NCI-H2227 (cell line): ENCODE data around the gene KCNE2.

Experiments used
- DNase-seq: peaks from one replicate; lab custom pipeline; 2025; ENCODE audit not compliant: unreplicated experiment; lab: John Stamatoyannopoulos, UW

KCNE2 gene, protein sequence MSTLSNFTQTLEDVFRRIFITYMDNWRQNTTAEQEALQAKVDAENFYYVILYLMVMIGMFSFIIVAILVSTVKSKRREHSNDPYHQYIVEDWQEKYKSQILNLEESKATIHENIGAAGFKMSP

DNA sequence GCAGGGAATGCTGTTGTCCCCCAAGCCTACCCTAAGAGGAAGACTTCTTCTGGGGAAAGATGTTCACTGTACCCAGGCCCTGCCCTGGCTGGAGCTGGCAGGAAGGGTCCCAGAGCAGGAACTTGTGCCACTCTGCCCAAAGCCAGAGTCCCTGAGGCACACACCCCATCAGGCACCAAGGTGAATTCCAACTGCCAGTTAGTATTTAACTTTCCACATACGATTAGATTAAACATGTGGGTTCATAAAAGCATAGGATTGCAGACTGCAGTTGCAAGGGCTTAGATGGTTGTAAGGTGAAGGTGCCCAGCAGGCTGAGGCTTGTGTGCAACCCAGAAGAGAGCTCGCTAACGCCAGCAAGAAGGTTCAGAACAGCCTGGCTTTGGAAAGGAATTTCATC is at the start of gene KCNE2:
TSS of gene KCNE2 (plus strand) at position 274 of the 400 bp plus-strand sequence. CDS start 6,473 bp downstream, outside the sequence.
- DNase-seq, result no peak

DNA sequence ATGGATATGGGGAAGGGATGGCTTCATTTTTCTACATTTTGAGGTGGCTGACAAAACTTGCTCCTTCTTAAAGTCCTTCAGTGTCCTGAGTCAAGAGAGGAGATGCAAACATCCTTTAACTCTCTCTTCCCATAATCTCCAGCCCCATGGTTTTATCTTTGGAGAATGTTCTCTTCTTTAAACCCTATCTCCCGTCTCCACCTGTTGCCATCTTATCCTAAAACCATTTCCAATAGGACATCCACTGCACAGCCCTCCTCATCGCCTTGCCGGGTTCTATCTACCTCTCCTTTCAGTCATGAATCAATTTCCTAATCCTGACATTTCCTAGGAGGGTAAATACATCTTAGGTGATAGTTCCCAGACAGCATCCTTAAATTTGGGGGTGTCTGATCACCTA is 44.2 kb upstream of the KCNE2 start:
- no peak for DNase-seq

DNA sequence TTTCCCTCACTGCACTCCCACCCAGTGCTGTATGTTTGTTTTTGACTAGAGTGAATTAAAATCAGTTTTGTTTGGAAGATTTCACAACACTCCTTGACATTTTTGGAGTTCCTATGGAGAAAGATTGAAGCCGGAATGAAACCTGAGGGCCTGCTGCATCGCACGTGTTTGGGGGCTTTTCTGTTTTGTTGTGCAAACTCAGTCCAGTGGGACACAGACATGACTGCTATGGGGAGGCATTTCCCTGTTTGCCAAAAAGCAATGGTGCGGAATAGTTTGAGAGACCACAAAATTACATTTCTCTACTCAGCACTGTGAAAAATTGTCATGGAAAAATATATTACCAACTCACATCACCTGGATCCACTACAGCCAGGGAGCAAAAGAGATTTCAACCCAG is 43.8 kb upstream of the KCNE2 start:
- DNase-seq, result no peak

DNA sequence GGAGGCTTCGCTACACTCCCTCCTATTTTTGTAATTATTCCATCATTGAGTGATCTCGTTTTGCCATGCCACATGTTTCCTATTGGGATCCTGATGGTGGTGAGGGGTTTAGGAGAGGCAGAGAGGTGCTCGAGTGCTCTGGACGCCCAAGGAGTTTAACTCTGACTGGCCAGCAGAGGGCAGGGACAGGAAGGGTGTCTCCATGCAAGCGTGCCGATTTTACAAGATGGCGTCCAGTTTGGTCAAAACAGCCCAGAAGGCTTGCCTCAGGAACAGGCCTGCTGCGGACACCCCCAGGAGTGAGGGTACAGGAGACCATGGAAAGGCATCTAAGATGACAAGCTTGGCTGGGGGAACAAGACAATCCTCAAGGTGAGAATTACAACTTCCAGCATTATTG is 33.8 kb upstream of the KCNE2 start:
- no peak for DNase-seq

DNA sequence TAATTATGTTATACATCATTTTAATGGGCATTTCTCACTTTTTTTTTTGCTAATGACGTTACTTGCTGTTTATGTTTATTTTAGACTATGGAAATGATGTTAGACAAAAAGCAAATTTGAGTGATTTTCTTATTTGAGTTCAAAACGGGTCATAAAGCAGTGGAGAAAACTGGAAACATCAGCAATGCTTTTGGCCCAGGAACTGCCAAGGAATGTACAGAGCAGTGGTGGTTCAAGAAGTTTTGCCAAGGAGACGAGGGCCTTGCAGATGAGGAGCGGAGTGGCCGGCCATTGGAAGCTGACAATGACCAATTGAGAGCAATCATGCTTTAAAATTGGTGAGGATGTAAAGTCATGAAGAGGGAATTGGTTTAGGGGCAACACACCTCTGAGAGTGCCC is 32.1 kb upstream of the KCNE2 start:
- no peak for DNase-seq

DNA sequence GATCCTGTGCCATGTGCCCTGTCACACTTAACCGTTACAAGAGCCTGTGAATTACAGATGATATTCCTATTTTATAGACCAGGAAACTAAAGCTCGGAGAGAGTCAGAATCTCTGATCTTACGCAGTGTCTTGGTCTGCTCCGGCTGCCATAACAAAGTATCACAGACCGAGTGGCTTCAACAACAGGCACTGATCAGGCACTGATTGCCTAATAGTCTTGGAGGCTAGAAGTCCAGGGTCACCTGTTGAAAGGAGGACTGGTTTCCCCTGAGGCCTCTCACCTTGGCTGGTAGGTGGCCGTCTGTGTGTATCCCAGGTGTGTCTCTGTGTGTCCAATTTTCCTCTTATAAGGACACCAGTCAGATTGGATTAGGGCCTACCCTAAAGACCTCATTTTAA is 31.5 kb upstream of the KCNE2 start:
- no peak for DNase-seq

DNA sequence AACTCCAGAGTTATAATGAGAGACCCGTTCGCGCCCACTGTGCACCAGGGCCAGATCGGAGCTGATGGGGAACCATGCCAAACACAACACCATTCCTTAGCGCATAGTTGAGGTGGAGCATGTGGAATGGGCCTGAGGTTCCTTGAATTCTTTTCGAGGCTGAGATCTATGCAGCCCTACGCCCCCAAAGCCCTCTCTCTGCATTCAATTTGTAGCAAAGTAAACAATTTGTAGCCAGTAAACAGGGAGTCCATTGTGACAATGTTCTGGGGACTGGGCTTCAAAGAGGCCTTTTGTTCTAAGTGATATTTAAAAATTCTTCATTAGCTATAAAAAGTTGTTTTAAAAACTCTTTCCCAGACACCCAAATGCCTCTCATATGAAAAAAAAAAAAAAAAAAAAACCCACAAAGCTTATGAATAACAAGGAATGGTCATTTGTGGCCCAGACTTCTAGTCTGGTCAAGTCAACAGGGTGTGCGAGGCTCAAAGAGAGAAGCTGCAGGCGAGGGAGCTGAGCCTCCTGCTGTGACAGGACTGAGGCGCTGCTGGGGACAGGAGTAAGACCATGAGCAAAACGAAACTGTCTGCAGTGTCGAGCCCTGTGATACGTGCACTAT is 30.6 kb upstream of the KCNE2 start:
- no peak for DNase-seq

DNA sequence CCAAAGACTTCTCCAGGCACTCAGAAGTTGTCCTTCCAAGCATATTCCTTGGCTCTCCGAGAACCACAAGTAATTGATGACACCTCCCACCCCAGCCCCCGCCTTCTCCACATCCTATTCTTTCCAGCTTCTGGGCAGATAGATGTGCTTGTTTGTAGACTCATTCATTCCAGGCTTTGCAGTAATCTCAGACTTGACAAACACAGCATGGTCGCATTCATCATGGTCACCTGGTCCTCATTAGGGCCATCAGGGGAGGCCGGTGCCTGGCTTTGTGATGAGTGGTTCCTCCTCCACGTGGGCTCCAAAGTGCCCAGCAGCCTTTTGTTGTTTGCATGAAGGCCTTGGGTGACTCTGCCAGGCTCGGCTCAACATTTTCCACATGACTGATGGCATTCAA is 28.5 kb upstream of the KCNE2 start:
- no peak for DNase-seq

DNA sequence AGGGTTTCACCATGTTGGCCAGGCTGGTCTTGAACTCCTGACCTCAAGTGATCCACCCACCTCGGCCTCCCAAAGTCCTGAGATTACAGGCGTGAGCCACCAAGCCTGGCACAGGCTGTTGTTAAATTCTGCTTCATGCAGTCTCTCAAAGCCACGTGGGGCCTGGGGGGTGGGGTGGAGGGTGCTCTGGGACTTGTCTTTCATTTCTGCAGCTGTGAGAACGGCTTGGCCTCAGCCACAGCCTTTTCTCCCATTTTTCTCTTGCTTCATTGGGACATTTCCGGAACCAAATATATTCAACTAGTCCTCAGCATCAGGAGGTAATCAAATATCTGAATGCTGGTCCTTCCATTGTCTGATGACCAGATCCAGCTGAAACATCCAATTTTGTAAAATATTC is 27.6 kb upstream of the KCNE2 start:
- DNase-seq, result no peak

DNA sequence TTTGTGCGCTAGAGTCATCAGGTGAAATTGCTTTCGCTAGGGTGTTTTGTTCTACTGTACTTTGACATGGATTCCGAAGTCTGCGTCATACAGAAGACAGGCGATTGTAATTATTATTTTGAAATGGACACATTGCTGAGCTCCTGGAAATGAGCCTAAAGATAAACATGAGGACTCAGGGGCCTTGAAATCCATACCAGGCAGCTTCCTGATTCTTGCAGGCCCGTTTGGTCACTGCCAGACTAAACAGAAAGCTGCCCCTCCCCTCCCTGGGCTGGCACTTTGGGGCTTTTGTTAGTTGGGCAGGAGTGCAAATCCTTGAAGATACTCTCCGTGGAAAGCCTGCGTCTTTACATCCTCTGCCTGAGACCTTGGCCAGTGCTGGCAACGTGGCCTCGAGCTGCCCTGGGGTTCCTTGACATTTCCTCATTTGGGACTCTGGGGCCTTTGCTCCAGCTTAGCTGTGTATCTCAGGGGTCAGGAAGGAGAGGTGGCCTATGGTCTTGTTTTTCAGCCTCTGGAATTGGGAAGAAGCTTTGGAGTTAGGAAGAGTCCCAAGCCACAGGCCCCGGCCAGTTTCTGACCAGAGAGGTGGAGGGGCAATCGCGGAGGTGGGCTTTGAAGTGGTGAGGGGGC is 26.9 kb upstream of the KCNE2 start:
- DNase-seq, result peak; percentile 13

DNA sequence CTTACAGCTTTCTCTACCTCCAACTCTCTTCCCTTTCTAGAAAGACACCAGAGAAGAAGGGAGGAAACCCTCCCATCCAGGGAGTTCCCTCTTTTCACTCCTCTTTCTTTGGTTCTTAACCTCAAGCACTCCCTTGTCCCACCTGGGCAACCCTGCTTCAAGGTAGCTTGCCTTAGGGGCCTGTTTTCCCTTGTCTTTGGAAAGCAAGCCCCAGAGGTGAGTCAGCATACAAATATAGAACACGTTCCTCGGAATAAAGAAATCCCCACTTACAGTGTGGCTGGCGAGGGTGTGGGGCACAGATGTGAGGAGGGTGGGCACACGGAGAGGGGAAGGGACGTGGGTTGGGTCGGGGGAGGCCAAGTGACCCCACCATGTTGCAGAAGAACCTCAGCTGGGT is 26.1 kb upstream of the KCNE2 start:
- DNase-seq, result no peak

DNA sequence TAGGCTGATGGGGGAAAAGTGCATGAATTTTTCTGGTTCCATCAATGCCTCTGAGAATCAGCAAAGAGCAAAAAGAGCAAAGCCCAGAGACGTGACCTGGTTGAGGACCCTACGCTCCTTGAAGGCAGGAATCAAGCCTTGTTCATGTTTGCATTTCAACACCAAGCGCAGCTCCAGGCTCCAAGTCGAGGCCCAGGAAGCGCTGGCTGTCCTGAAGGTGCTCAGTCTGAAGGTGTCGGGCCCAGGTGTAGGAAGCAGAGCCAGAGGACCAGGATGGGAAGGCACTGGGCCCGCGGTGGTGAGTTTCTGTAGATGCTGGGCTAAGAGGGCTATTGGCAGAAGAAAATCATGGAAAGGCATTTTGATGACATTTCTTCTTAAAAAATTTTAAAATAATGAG is 25.6 kb upstream of the KCNE2 start:
- DNase-seq, result no peak

DNA sequence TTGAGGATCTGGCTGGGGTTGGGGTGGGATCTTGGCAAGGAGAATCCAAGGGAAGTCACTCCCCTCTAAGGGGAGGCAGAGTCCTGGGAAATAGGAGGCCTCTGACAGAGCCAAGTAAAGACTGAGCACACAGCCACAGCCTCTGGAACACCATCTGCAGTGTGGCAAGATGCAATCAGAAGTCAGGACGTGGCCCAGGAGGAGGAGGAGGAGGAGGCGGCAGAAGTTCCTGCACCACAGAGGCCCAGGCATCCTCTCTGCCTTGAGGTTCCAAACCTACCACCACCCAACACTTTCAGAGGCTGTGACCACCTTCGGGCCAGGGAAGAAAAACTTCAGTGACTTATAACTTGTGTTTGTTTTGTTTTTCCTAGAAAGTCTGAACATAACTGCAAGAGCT is 23.7 kb upstream of the KCNE2 start:
- DNase-seq, result no peak

DNA sequence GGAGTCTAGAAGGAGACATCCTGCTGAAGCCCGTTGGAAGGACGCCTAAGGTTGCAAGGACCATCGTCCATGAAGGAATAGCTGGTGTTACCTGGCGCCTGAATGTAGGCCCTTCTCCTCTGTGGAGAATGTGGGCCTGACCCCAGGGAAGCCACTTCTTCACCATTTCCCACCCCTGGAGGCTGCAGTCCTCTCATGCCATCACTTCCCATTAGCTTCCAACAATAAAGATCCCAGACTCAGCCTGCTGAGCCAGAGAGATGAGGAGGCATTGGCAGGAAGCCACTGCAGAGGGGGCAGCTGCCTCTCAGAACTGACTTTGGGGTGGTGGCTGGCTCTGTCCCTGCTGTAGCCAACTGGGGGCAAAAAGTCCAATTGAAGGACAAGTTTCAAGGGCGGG is 21.3 kb upstream of the KCNE2 start:
- DNase-seq, result no peak

DNA sequence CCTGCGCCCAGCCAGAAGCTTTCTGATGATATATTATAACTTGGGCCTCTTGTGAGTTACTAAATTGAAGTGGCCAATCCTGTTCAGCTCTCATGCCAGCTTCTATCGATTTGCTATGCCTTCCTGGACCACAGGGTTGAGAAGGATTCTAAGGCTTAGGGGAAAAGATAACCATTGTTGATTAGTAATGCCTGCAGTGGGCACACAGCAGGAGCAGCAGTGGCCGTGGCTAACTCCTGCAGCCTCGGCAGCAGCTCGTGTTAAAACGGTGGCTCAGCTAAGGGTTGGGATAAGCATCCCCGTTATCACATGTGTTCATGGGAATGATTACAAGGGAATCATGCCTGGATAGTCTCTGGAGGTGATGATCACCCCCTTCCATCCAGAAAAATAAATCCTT is 20.5 kb upstream of the KCNE2 start:
- DNase-seq, result no peak

DNA sequence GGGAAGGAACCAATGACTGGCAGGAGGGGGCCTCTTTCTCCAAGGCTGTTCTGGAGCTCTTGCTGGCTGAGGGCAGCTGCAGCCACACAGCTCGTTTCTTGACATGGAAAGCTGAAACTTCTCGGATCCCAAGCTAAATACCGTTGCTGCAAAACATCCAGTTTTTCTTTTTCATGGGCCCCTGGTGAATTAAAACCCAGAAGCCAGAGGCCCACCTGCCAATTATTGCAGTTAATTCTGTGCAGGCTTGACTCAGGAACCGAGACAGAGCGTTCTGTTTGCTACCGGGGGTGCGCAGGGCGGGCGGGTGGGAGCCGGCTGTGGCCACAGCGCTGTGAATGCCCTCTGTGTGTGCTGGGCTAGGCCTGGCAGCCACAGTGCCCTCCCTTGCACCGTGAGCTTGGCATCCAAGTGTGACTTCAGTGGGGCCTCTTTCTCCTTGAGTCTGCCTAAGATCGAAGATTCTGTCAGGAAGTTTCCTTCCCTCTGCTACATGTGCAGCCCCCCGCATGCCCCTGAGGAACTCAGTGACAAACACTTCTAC is 19.9 kb upstream of the KCNE2 start:
- DNase-seq, result no peak

DNA sequence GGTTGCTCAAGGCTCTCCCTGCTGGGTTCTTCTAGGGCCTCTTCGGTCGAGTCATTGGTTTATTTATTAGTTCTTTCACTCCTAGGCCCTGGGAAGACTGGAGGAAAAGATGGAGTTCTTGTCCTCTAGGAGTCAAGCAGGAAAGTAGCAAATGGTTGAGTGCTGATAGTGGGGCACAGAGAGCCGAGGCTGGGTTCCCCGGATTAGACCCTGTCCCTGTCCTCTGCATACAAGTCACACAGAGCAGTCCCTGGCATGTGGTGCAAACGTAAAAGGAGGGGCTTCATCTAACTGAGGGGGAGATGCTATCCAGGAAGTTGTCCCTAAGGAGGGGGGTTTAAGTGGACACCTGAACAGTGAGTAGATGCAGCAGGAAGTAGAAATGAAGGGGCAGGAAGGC is 19.2 kb upstream of the KCNE2 start:
- no peak for DNase-seq

DNA sequence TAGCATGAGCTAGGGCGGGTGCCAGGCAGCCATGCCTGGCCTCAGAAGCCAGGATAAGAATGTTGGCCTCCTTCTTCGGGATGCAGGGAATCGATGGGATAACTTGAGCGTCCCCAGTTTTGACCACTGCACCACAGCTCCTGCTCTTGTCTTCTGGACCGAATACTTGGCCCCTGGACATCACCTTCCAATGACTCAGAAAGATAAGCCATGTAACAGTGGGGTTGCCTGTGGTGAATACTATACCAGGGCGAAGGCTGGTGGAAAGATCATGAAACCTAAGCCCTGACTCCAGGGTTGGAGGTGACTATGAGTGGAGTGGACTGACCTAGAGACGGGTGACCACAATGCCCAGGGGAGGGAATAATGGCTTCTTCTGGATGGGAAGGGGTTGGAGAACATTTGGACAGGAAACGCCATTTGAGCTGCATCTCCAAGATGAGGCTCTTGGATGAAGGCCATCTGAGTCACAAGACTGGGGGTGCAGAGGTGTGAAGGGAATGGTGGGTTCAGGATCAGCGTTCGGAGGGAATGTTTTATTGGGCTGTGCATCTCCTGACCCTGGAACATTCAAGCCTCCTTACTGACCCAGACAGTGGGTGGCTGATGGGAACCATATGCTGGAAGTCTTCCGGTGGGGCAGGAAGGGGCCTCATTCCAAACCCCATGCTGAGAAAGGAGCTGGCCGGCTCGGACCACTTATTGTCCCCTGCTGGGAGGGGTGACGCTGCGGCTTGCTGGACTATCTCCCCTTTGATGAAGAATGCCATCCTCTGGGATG is 18.5 kb upstream of the KCNE2 start:
- no peak for DNase-seq

DNA sequence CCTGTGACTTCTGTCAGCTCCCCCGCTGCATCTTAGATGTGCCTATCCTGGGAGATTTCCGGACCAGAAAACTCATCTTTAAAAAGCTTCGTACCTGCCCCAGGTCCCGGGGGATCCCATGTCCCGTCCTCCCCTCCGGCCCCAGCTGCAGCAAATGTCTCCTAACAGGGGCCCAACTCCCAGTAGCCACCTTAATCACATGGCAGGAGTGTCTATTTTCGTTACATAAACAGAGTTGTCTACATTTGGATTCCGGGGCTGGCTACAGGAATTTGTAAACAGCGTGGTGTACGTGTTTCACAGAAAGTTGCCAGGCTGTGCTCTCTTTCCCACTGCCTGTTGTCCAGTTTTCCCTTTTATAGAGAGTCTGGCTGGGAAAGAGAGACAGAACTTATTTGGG is 17.9 kb upstream of the KCNE2 start:
- DNase-seq, result no peak

DNA sequence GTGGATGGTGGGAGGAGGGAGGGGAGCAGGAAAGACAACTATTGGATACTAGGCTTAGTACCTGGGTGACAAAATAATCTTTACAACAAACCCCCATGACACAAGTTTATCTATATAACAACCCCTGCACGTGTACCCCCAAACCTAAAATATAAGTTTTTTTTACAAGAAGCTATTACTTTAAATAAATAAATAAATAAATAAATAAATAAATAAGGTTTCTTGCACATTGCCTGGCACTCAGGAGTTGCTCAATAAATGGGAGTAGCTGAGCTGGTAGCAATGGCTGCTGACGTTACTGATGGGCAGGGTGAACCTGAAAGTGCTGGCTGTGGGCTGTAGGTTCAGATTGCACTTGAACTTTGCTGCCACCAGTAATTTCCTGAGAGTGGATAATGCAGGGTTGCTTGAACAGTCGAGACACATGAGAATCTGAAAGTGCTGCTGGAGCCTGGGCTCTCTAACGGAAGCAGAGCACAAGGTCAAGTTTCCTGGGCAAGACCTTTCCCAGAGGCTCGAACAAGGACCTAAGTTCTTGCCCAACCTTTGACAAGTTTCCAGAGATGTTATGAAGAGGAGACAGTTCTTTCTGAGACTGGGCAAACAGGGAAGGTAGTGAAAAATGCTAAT is 14.8 kb upstream of the KCNE2 start:
- DNase-seq, result no peak

DNA sequence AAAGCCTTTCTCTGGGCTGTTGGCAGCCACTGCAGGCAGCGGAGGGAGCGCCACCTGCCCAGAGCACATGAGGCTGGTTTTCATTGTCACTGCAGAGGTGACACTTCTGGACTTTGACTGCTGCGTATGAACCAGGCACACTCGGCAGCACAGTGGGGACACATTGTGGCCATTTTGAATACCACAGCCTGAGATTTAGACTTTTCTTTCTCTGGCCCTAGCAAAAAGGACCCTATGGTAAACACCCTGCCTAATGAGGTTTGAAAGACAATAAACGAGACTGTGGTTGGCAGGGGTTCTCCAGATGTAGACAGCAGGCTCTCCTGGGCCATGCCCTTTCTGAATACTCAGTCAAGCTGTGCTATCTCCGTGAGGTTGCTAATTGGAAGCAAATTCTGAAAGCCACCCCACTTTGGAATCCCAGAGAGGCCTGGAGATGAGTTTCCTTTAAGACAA is 12.0 kb upstream of the KCNE2 start:
- DNase-seq, result peak; percentile 55
